ENCODE data around the gene XAGE2. TPM values are rescaled to one million over a fixed set of nuclear protein-coding genes. Genes with fewer than 3 reads are reported as not detected.

The XAGE2 gene
- total RNA-seq, 6 experiments from 2014 or later = not detected

DNA sequence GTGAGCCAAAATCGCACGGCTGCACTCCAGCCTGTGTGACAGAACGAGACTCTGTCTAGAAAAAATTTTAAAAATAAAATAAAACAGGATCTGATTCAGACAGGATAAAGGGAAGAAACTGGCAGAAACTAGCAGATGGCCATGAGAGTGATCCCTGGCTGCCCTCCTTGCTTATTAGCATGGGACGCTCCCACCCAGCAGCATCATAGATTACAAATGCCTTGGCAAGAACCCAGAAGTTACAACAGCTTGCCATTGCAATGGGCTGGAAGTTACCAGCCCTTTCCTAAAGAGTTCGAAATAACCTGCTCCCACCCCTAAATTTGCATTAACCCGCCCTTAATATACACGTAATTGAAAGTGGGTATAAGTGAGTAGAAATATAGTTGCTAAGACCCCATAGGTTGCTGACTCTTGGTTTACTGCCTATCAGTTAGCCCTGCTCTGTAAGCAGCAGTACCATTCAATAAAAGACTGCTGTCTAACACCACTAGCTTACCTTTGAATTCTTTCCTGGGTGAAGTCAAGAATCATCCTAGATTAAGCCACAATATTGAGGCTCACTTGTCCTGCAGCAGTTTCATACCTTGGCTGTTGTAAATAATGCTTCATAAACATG is 9.1 kb upstream of the XAGE2 start:
- TF ChIP-seq, protein P1, sequence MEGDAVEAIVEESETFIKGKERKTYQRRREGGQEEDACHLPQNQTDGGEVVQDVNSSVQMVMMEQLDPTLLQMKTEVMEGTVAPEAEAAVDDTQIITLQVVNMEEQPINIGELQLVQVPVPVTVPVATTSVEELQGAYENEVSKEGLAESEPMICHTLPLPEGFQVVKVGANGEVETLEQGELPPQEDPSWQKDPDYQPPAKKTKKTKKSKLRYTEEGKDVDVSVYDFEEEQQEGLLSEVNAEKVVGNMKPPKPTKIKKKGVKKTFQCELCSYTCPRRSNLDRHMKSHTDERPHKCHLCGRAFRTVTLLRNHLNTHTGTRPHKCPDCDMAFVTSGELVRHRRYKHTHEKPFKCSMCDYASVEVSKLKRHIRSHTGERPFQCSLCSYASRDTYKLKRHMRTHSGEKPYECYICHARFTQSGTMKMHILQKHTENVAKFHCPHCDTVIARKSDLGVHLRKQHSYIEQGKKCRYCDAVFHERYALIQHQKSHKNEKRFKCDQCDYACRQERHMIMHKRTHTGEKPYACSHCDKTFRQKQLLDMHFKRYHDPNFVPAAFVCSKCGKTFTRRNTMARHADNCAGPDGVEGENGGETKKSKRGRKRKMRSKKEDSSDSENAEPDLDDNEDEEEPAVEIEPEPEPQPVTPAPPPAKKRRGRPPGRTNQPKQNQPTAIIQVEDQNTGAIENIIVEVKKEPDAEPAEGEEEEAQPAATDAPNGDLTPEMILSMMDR (IDR thresholded peaks at IDR 0.05) = no peak
- Mint-ChIP-seq H3K27me3 (ENCODE audit: insufficient read depth) (peaks cover 1% of the 10 kb centered on the region; the same call in 1 of the 2 replicates), H3K9me3 (no peaks in the 10 kb centered on the region), H3K4me3 (no peak overlapping the region), H3K27ac (no peak overlapping the region), H3K4me1 (ENCODE audit: low read depth) (no peaks in the 10 kb centered on the region), H3K36me3 (ENCODE audit: low read depth) (no peaks in the 10 kb centered on the region)
- DNase-seq = no peak

DNA sequence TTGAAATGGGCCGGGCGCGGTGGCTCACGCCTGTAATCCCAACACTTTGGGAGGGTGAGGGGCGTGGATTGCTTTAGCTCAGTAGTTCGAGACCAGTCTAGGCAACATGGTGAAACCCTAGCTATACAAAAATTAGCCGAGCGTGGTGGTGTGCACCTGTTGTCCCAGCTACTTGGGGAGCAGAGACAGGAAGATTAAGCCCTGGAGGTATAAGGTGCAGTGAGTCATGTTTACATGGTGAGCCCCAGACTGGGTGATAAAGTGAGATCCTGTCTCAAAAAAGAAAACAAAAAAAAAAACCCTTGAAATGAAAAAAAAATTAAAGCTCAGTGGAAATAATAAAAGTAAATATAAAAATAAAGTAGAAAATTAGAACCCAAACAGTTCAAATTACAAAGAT is 6.9 kb upstream of the XAGE2 start:
- TF ChIP-seq, protein P1 (IDR thresholded peaks at IDR 0.05) = no peak
- no peaks in the 10 kb centered on the region for H3K36me3 Mint-ChIP-seq (ENCODE audit: low read depth)
- no peaks in the 10 kb centered on the region for H3K4me1 Mint-ChIP-seq (ENCODE audit: low read depth)
- no peak for DNase-seq
- H3K9me3 Mint-ChIP-seq = no peaks in the 10 kb centered on the region
- peaks cover 1% of the 10 kb centered on the region; the same call in 1 of the 2 replicates for H3K27me3 Mint-ChIP-seq (ENCODE audit: insufficient read depth)
- no peak overlapping the region for H3K4me3 Mint-ChIP-seq
- H3K27ac Mint-ChIP-seq = no peak overlapping the region

DNA sequence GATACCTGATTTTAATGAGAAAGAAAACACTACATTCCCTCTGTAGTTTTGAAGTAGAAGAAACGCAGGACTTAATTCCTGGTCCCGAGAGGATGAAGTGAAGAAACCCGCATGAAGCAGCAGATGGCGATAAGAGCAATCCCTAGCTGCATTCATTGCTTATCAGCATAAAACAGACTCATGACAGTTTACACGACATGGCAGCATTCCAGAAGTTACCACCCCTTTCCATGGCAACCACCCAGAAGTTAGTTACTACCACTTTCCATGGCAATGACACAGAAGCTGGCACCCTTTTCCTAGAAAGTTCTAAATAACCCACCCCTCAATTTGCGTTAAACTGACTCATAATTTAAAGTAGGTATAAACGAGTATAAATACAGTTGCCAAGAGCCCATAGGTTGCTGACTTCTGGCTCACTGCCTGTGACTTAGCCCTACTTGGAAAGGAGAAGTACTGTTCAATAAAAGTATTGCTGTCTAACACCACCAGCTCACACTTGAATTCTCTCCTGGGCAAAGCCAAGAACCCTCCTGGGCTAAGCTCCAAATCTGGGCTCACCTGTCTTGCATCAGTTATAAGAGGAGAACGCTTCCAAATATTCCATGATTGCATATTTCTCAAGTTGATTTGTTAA is 5.5 kb upstream of the XAGE2 start:
- TF ChIP-seq, protein P1 (IDR thresholded peaks at IDR 0.05) = peak; percentile 22; the same call in 1 of the 2 replicates
- Mint-ChIP-seq H3K4me1 (ENCODE audit: low read depth) (no peaks in the 10 kb centered on the region), H3K9me3 (no peaks in the 10 kb centered on the region), H3K36me3 (ENCODE audit: low read depth) (no peaks in the 10 kb centered on the region), H3K27me3 (ENCODE audit: insufficient read depth) (peaks cover 4% of the 10 kb centered on the region; the same call in 1 of the 2 replicates), H3K4me3 (no peak overlapping the region), H3K27ac (no peak overlapping the region)
- DNase-seq = no peak

DNA sequence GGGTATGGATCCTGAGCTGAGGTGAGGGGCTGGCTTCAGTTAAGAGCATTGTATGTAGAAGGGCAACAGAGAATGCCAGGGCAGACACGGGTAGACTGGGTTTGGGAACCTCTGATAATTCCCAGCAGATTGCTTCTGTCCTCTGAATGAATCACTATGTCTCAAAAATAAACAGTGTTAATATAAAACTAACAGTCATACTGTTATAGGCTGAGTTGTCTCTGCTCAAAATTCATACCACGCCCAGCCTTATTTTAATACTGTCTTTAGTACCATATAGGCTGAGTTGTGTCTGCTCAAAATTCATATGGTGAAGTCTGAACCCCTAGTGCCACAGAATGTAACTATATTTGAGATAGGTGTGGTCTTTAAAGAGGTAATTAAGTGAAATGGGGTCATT is 10.0 kb downstream of the XAGE2 start:
- no peaks in the 10 kb centered on the region for H3K36me3 Mint-ChIP-seq (ENCODE audit: low read depth)
- TF ChIP-seq, protein P1 (IDR thresholded peaks at IDR 0.05) = no peak
- no peaks in the 10 kb centered on the region for H3K9me3 Mint-ChIP-seq
- no peaks in the 10 kb centered on the region for H3K4me1 Mint-ChIP-seq (ENCODE audit: low read depth)
- no peak overlapping the region for H3K4me3 Mint-ChIP-seq
- peaks cover 6% of the 10 kb centered on the region for H3K27me3 Mint-ChIP-seq (ENCODE audit: insufficient read depth)
- H3K27ac Mint-ChIP-seq = no peak overlapping the region
- no peak for DNase-seq

DNA sequence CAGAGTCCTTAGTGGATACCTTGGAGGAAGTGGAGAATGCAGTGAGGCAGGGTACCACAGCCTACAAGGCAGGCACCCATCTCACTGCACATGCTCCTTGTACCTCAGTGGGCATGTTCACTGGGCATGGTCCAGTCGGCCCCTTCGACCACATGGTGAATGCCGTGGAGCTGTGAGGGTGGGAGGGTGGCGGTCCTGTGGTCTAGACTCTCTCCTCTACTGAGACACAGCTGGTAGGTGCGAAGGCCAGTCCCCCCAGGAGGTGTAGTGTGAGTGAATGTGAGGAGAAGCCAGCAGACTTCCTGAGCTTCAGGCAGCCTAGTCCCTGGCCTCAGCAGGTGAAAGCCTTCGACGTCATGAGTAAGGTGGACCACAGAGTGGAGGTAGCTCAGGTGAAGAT is 12.2 kb downstream of the XAGE2 start:
- H3K36me3 Mint-ChIP-seq (ENCODE audit: low read depth) = no peaks in the 10 kb centered on the region
- DNase-seq = no peak
- H3K27me3 Mint-ChIP-seq (ENCODE audit: insufficient read depth) = peaks cover 6% of the 10 kb centered on the region
- TF ChIP-seq, protein P1 (IDR thresholded peaks at IDR 0.05) = no peak
- no peak overlapping the region for H3K4me3 Mint-ChIP-seq
- no peaks in the 10 kb centered on the region for H3K4me1 Mint-ChIP-seq (ENCODE audit: low read depth)
- no peak overlapping the region for H3K27ac Mint-ChIP-seq
- H3K9me3 Mint-ChIP-seq = no peaks in the 10 kb centered on the region
